ENCODE measurements around the gene LHFPL6. TPM values are rescaled to one million over a fixed set of nuclear protein-coding genes. Genes with fewer than 3 reads are reported as not detected.

Gene LHFPL6
- total and polyA plus RNA-seq, 2 experiments from 2014 or later, result 7.8 to 9.5 TPM

- Mint-ChIP-seq H3K9me3 (no peaks in the 10 kb centered on the region), H3K4me3 (no peak overlapping the region), H3K27ac (no peak overlapping the region), H3K4me1 (peaks cover 55% of the 10 kb centered on the region), H3K36me3 (ENCODE audit: low read depth) (no peaks in the 10 kb centered on the region), H3K27me3 (ENCODE audit: insufficient read depth, low read depth, poor library complexity) (peaks cover 4% of the 10 kb centered on the region)
- Histone ChIP-seq H3K36me3 (ENCODE audit: insufficient read depth) (no peaks in the 10 kb centered on the region), H4K20me1 (replicated peaks; ENCODE audit: insufficient read depth) (no peaks in the 10 kb centered on the region), H3K4me3 (no peak overlapping the region), H2AFZ (no peak overlapping the region), H3K79me2 (replicated peaks; ENCODE audit: insufficient read depth) (no peaks in the 10 kb centered on the region), H3F3A (replicated peaks; ENCODE audit: low read depth) (no peaks in the 10 kb centered on the region), H3K4me2 (no peak overlapping the region), H3K9me2 (ENCODE audit: insufficient read depth) (no peaks in the 10 kb centered on the region), H3K4me1 (ENCODE audit: insufficient read depth) (peaks cover 45% of the 10 kb centered on the region), H3K27ac (ENCODE audit: low read depth) (no peak overlapping the region), H3K27me3 (ENCODE audit: insufficient read depth) (no peaks in the 10 kb centered on the region)
- DNase-seq (ENCODE audit: low spot score), result no peak
- ATAC-seq, result no peak
- no peak for TF ChIP-seq ZNF462 (CRISPR knock-in tag; IDR thresholded peaks at IDR 0.05)
- TF ChIP-seq ZNF331 (CRISPR knock-in tag; IDR thresholded peaks at IDR 0.05; ENCODE audit: low read depth), result no peak
- TF ChIP-seq STAT1 (IDR thresholded peaks at IDR 0.05; ENCODE audit: unreplicated experiment), result no peak
- no peak for TF ChIP-seq REST (IDR thresholded peaks at IDR 0.05; ENCODE audit: unreplicated experiment)
- no peak for TF ChIP-seq ZNF114 (CRISPR knock-in tag; IDR thresholded peaks at IDR 0.05)
Observed at GRCh38 chr13:39407786-39408185, 195.2 kb downstream of the LHFPL6 start.

All from GM23338 (cell line).